MCF 10A (cell line): ENCODE measurements around the gene COL25A1. TPM values are rescaled to one million over a fixed set of nuclear protein-coding genes. Genes with fewer than 3 reads are reported as not detected.

Experiments used
- BruUV-seq: library from RNA; stranded (reverse); fragments of 400-500 nt; replicated peaks from 2 replicates; lab custom pipeline; 2021; lab: Mats Ljungman, UMichigan
- CTCF ChIA-PET: fragments of 300-600 bp; sonication (Branson Sonifier 250); formaldehyde crosslinking; extraction: SDS; loops from one replicate; lab custom pipeline; 2021; ENCODE audit warnings: antibody characterized with exemption, inconsistent platforms; lab: Yijun Ruan, JAX
- POLR2A ChIA-PET: fragments of 300-600, 350-650 bp; sonication (Branson Sonifier 250); formaldehyde crosslinking; extraction: SDS; loops from one replicate; lab custom pipeline; 2020; ENCODE audit warnings: antibody characterized with exemption, inconsistent platforms; lab: Yijun Ruan, JAX
- DNase-seq: peaks from one replicate; pipeline ENCODE4 v3.0.0-alpha.2; 2018; ENCODE audit not compliant: unreplicated experiment
- H3K27ac Mint-ChIP-seq: one replicate; pipeline ENCODE4 v1.8.0; 2022; ENCODE audit warnings: mild to moderate bottlenecking, low read depth, mixed read lengths; ENCODE audit not compliant: unreplicated experiment
- H3K27me3 Mint-ChIP-seq: one replicate; pipeline ENCODE4 v1.8.0; 2022; ENCODE audit warnings: mixed read lengths; ENCODE audit not compliant: insufficient read depth, unreplicated experiment
- H3K36me3 Mint-ChIP-seq: one replicate; pipeline ENCODE4 v1.8.0; 2022; ENCODE audit warnings: mild to moderate bottlenecking, moderate library complexity, mixed read lengths; ENCODE audit not compliant: insufficient read depth, unreplicated experiment
- H3K4me1 Mint-ChIP-seq: one replicate; pipeline ENCODE4 v1.8.0; 2022; ENCODE audit warnings: mixed read lengths; ENCODE audit not compliant: insufficient read depth, unreplicated experiment
- H3K4me3 Mint-ChIP-seq: one replicate; pipeline ENCODE4 v1.8.0; 2022; ENCODE audit warnings: mild to moderate bottlenecking, moderate library complexity, mixed read lengths; ENCODE audit not compliant: unreplicated experiment
- H3K9me3 Mint-ChIP-seq: one replicate; pipeline ENCODE4 v1.8.0; 2022; ENCODE audit warnings: mixed read lengths; ENCODE audit not compliant: unreplicated experiment
- CTCF ChIP-seq: fragments of 200-600 bp; IDR thresholded peaks from one replicate; pipeline ENCODE4 v1.8.0; 2022; ENCODE audit warnings: antibody characterized with exemption, mild to moderate bottlenecking; ENCODE audit not compliant: unreplicated experiment
- intact Hi-C: fragments of 100-400 bp; cut with micrococcal nuclease; formaldehyde crosslinking; loops from 2 replicates; pipeline ENCODE4 v1.14.1; 2022
- total RNA-seq: library from RNA; stranded (reverse); gene quantifications from 2 replicates; pipeline ENCODE4 v1.2.3, GENCODE V29; 2022

The COL25A1 gene
- total RNA-seq, 1 experiment from 2014 or later: not detected

- BruUV-seq: no TSS peak
- DNase-seq: no peak
These were observed 413.7 kb downstream of the COL25A1 start for GRCh38 chr4:108888769-108889168.

GRCh38 chr4:108887034-108887433 lies 415.4 kb downstream of the COL25A1 start:
- POLR2A ChIA-PET: no interaction called here

More at GRCh38 chr4:108888769-108889168, 413.7 kb downstream of the COL25A1 start:
- CTCF ChIA-PET: no interaction called here
- H3K36me3 Mint-ChIP-seq: no peaks in the 10 kb centered on the region
- POLR2A ChIA-PET: no interaction called here
- H3K27me3 Mint-ChIP-seq: no peaks in the 10 kb centered on the region
- no peaks in the 10 kb centered on the region for H3K9me3 Mint-ChIP-seq
- no peak overlapping the region for H3K27ac Mint-ChIP-seq
- TF ChIP-seq CTCF: no peak
- H3K4me3 Mint-ChIP-seq: no peak overlapping the region
- H3K4me1 Mint-ChIP-seq: no peaks in the 10 kb centered on the region
- intact Hi-C loops: no loop called here

GRCh38 chr4:108885211-108885610 lies 417.2 kb downstream of the COL25A1 start:
- BruUV-seq: no TSS peak
- no peaks in the 10 kb centered on the region for H3K4me1 Mint-ChIP-seq
- H3K36me3 Mint-ChIP-seq: no peaks in the 10 kb centered on the region
- CTCF ChIA-PET: interaction anchor here (0.6 kb wide), 1 partner anchor 361 kb away, joined by 3 read pairs; no protein-coding TSS in a partner anchor
- no peak overlapping the region for H3K27ac Mint-ChIP-seq
- no peaks in the 10 kb centered on the region for H3K27me3 Mint-ChIP-seq
- intact Hi-C loops: no loop called here
- no peak for DNase-seq
- no peak for TF ChIP-seq CTCF
- POLR2A ChIA-PET: no interaction called here
- no peaks in the 10 kb centered on the region for H3K9me3 Mint-ChIP-seq
- H3K4me3 Mint-ChIP-seq: no peak overlapping the region

More at GRCh38 chr4:108887034-108887433, 415.4 kb downstream of the COL25A1 start:
- no peaks in the 10 kb centered on the region for H3K27me3 Mint-ChIP-seq
- no peaks in the 10 kb centered on the region for H3K9me3 Mint-ChIP-seq
- BruUV-seq: no TSS peak
- no peaks in the 10 kb centered on the region for H3K4me1 Mint-ChIP-seq
- no peak overlapping the region for H3K4me3 Mint-ChIP-seq
- no peak overlapping the region for H3K27ac Mint-ChIP-seq
- CTCF ChIA-PET: no interaction called here
- intact Hi-C loops: no loop called here
- no peaks in the 10 kb centered on the region for H3K36me3 Mint-ChIP-seq
- no peak for DNase-seq
- no peak for TF ChIP-seq CTCF

GRCh38 chr4:108884596-108884995 lies 417.9 kb downstream of the COL25A1 start:
- no peak overlapping the region for H3K4me3 Mint-ChIP-seq
- no peak for TF ChIP-seq CTCF
- no peak for DNase-seq
- H3K27me3 Mint-ChIP-seq: no peaks in the 10 kb centered on the region
- ChIA-PET POLR2A (no interaction called here), CTCF (no interaction called here)
- BruUV-seq: no TSS peak
- intact Hi-C loops: no loop called here
- no peaks in the 10 kb centered on the region for H3K4me1 Mint-ChIP-seq
- H3K36me3 Mint-ChIP-seq: no peaks in the 10 kb centered on the region
- H3K9me3 Mint-ChIP-seq: no peaks in the 10 kb centered on the region
- no peak overlapping the region for H3K27ac Mint-ChIP-seq
